ENCODE results near the gene RBM4. TPM values are rescaled to one million over a fixed set of nuclear protein-coding genes. Genes with fewer than 3 reads are reported as not detected.

Gene RBM4
- polyA plus RNA-seq, 2 of the 4 experiments (the other 2 are of a cell fraction), result 171 to 264 TPM

- Histone ChIP-seq H3K4me3 (no peak overlapping the region), H3K9me3 (no peaks in the 10 kb centered on the region), H3K4me2 (no peak overlapping the region), H3K4me1 (peaks cover 1% of the 10 kb centered on the region; the same call in 1 of the 3 replicates), H3K27ac (no peak overlapping the region)
- FAIRE-seq (no peak), DNase-seq (ENCODE audit: low read depth in 1 of 2, low spot score in 1 of 2) (no peak), ATAC-seq (no peak)
- 92% methylated on average over 15 of the region's 32 CpGs for WGBS (ENCODE audit: missing lambda C conversion rate)
- POLR2A ChIA-PET, result no interaction called here
- CTCF ChIA-PET, result interaction anchor here (0.9 to 14.2 kb wide), 6 partner anchors 11 to 193 kb away, joined by 3 to 194 read pairs (median 4); no protein-coding TSS in a partner anchor
- TF ChIP-seq GATA3 (IDR thresholded peaks at IDR 0.05; ENCODE audit: borderline replicate concordance) (no peak), HDAC2 (IDR thresholded peaks at IDR 0.05) (no peak), HOXA7 (CRISPR knock-in tag; IDR thresholded peaks at IDR 0.05) (no peak), HEYL (CRISPR knock-in tag; IDR thresholded peaks at IDR 0.05) (no peak)
Measured at GRCh38 chr11:66689661-66690590, 51.4 kb downstream of the RBM4 start.

- H3K4me3 ChIP-seq, result no peak overlapping the region
- H3K9me3 ChIP-seq, result no peaks in the 10 kb centered on the region
- DNase-seq (ENCODE audit: low read depth in 1 of 2, low spot score in 1 of 2) (no peak), FAIRE-seq (no peak), ATAC-seq (no peak)
- no peak overlapping the region for H3K4me2 ChIP-seq
- peaks cover 5% of the 10 kb centered on the region; the same call in 1 of the 3 replicates for H3K4me1 ChIP-seq
- ChIA-PET POLR2A (no interaction called here), CTCF (interaction anchor here (0.6 to 14.2 kb wide), 8 partner anchors 10 to 328 kb away, joined by 3 to 194 read pairs (median 3); no protein-coding TSS in a partner anchor)
- no peak for TF ChIP-seq ZSCAN20 (CRISPR knock-in tag; IDR thresholded peaks at IDR 0.05)
- TF ChIP-seq JUNB (IDR thresholded peaks at IDR 0.05), result no peak
- TF ChIP-seq MAZ (IDR thresholded peaks at IDR 0.05; ENCODE audit: borderline replicate concordance, low read depth, low read length), result no peak
- no peak for TF ChIP-seq CBX2 (IDR thresholded peaks at IDR 0.05; ENCODE audit: borderline replicate concordance, low read depth)
- TF ChIP-seq BCL3 (IDR thresholded peaks at IDR 0.05), result no peak
- TF ChIP-seq FOSB (CRISPR knock-in tag; IDR thresholded peaks at IDR 0.05), result no peak
- TF ChIP-seq TP53 (CRISPR knock-in tag; IDR thresholded peaks at IDR 0.05), result no peak
- no peak for TF ChIP-seq HES2 (IDR thresholded peaks at IDR 0.05)
- TF ChIP-seq CHD4 (IDR thresholded peaks at IDR 0.05; ENCODE audit: borderline replicate concordance), result no peak
- no peak for TF ChIP-seq SREBF2 (IDR thresholded peaks at IDR 0.05)
- no peak for TF ChIP-seq NFE2L2 (conservative IDR thresholded peaks at IDR 0.05; ENCODE audit: low read length)
- no peak for TF ChIP-seq GATA3 (IDR thresholded peaks at IDR 0.05; ENCODE audit: borderline replicate concordance)
- no peak for TF ChIP-seq NR3C1 (IDR thresholded peaks at IDR 0.05)
- H3K27ac ChIP-seq, result no peak overlapping the region
- 90% methylated on average over 27 of the region's 38 CpGs for WGBS (ENCODE audit: missing lambda C conversion rate)
Measured at GRCh38 chr11:66691311-66691980, 52.9 kb downstream of the RBM4 start.

- Histone ChIP-seq H3K4me1 (peaks cover 5% of the 10 kb centered on the region; the same call in 1 of the 3 replicates), H3K4me2 (no peak overlapping the region), H3K4me3 (no peak overlapping the region), H3K9me3 (no peaks in the 10 kb centered on the region), H3K27ac (no peak overlapping the region)
- ChIA-PET CTCF (interaction anchor here (0.8 to 14.2 kb wide), 9 partner anchors 11 to 284 kb away, joined by 3 to 194 read pairs (median 4); partner anchors contain the start of gene RBM4B), POLR2A (interaction anchor here (0.9 to 1.1 kb wide), 2 partner anchors 51 to 142 kb away, joined by 3 read pairs; no protein-coding TSS in a partner anchor)
- WGBS (ENCODE audit: missing lambda C conversion rate), result 92% methylated on average over 17 of the region's 18 CpGs
- no peak for DNase-seq (ENCODE audit: low read depth in 1 of 2, low spot score in 1 of 2)
- FAIRE-seq, result no peak
- TF ChIP-seq MAZ (IDR thresholded peaks at IDR 0.05; ENCODE audit: borderline replicate concordance, low read depth, low read length) (no peak), HEYL (CRISPR knock-in tag; IDR thresholded peaks at IDR 0.05) (no peak), SREBF2 (IDR thresholded peaks at IDR 0.05) (no peak), RAD21 (conservative IDR thresholded peaks at IDR 0.05 in 1 of 2, IDR thresholded peaks at IDR 0.05 in 1 of 2) (no peak), EP300 (IDR thresholded peaks at IDR 0.05) (no peak), PBX3 (IDR thresholded peaks at IDR 0.05) (no peak)
- ATAC-seq, result no peak
Measured at GRCh38 chr11:66692446-66692845, 53.9 kb downstream of the RBM4 start.
